GM12878 (cell line): ENCODE data around the gene NEB. TPM values are rescaled to one million over a fixed set of nuclear protein-coding genes. Genes with fewer than 3 reads are reported as not detected.

Source experiments
- ATAC-seq: fragments of 200-7000 bp; cut with Tn5 transposase; 3 replicates; pipeline ENCODE4 v1.9.1; 2020; ENCODE audit warnings: mild to moderate bottlenecking, moderate library complexity
- BruUV-seq: library from RNA; stranded (reverse); fragments of 400-500 nt; replicated peaks from 2 replicates; lab custom pipeline; 2021; lab: Mats Ljungman, UMichigan
- CTCF ChIA-PET: fragments of 300-600 bp; sonication (Branson Sonifier 250); formaldehyde crosslinking; extraction: SDS; loops from one replicate; lab custom pipeline; 2021; ENCODE audit warnings: inconsistent platforms; lab: Yijun Ruan, JAX
- POLR2A ChIA-PET: fragments of 350-600 bp; formaldehyde crosslinking; extraction: SDS; loops from one replicate; lab custom pipeline; 2021; ENCODE audit warnings: inconsistent platforms; lab: Charles Lee
- RAD21 ChIA-PET: fragments of 300-600 bp; sonication (Branson Sonifier 250); formaldehyde crosslinking; loops from one replicate; lab custom pipeline; 2023; ENCODE audit warnings: antibody characterized with exemption; ENCODE audit not compliant: unreplicated experiment; lab: Charles Lee
- SMC1A ChIA-PET: fragments of 300-600 bp; sonication (Branson Sonifier 250); formaldehyde crosslinking; loops from one replicate; lab custom pipeline; 2023; ENCODE audit not compliant: unreplicated experiment, uncharacterized antibody; lab: Charles Lee
- DNase-seq: peaks from one replicate; pipeline ENCODE4 v3.0.0-alpha.2; 2011; ENCODE audit warnings: low read depth, low spot score
- FAIRE-seq: peaks from 3 replicates; lab custom pipeline; 2011; peaks lifted over from hg19 to GRCh38; lab: Jason Lieb, UNC
- H2AFZ ChIP-seq: 2 replicates; pipeline ENCODE4 v1.6.0; 2011; ENCODE audit warnings: low read depth, low read length, control low read depth; ENCODE audit not compliant: control insufficient read depth
- H3K27ac ChIP-seq: 2 replicates; pipeline ENCODE4 v1.5.1; 2011; ENCODE audit warnings: control low read depth; ENCODE audit not compliant: control insufficient read depth, insufficient read depth
- H3K27me3 ChIP-seq, 2 experiments: replicated peaks in 1 of 2; 2 replicates each; pipeline versions ENCODE4 v1.6.0 to v1.6.1; 2011; ENCODE audit warnings: low read length in 1 of 2; ENCODE audit not compliant: control insufficient read depth in 2 of 2, insufficient read depth in 2 of 2
- H3K36me3 ChIP-seq, 2 experiments: 2 replicates each; pipeline ENCODE4 v1.5.1; 2011; ENCODE audit warnings: low read length in 1 of 2; ENCODE audit not compliant: control insufficient read depth in 2 of 2, insufficient read depth in 2 of 2
- H3K4me1 ChIP-seq: 2 replicates; pipeline ENCODE4 v1.6.1; 2011; ENCODE audit warnings: mild to moderate bottlenecking, low read length, moderate library complexity, mixed read lengths; ENCODE audit not compliant: control insufficient read depth, insufficient read depth
- H3K4me2 ChIP-seq: 2 replicates; pipeline ENCODE4 v1.6.0; 2011; ENCODE audit warnings: control low read depth; ENCODE audit not compliant: control insufficient read depth, insufficient read depth
- H3K4me3 ChIP-seq: fragments of 200-600 bp; sonication (generic); 2 replicates; pipeline ENCODE4 v1.5.1; 2016
- H3K79me2 ChIP-seq: 2 replicates; pipeline ENCODE4 v1.6.0; 2011; ENCODE audit warnings: low read length; ENCODE audit not compliant: control insufficient read depth, insufficient read depth
- H3K9ac ChIP-seq: 2 replicates; pipeline ENCODE4 v1.8.0; 2011; ENCODE audit warnings: low read length, control low read depth, mixed read lengths; ENCODE audit not compliant: control insufficient read depth, insufficient read depth
- H3K9me3 ChIP-seq: replicated peaks from 3 replicates; pipeline ENCODE4 v1.5.1; 2011; ENCODE audit warnings: mild to moderate bottlenecking, low read length; ENCODE audit not compliant: control insufficient read depth, insufficient read depth
- H4K20me1 ChIP-seq: 2 replicates; pipeline ENCODE4 v1.6.0; 2011; ENCODE audit not compliant: control insufficient read depth, insufficient read depth
- BACH1 ChIP-seq: fragments of 450-650 bp; IDR thresholded peaks from 2 replicates; pipeline ENCODE4 v1.6.1; 2017; ENCODE audit warnings: mild to moderate bottlenecking, borderline replicate concordance
- BRCA1 ChIP-seq: IDR thresholded peaks from 2 replicates; pipeline ENCODE4 v1.6.1; 2011; ENCODE audit warnings: low read depth, low read length, improper control_type of control experiment
- CHD1 ChIP-seq: IDR thresholded peaks from 2 replicates; pipeline ENCODE4 v1.6.1; 2012; ENCODE audit warnings: low read depth, low read length, improper control_type of control experiment
- CUX1 ChIP-seq: IDR thresholded peaks from 2 replicates; pipeline ENCODE4 v1.6.1; 2012; ENCODE audit warnings: improper control_type of control experiment, low read depth, low read length; ENCODE audit not compliant: insufficient replicate concordance
- IKZF1 ChIP-seq: fragments of 450-650 bp; conservative IDR thresholded peaks from 2 replicates; pipeline ENCODE4 v1.6.1; 2017; ENCODE audit warnings: antibody characterized with exemption, mild to moderate bottlenecking
- KLF5 ChIP-seq: fragments of 450-650 bp; IDR thresholded peaks from 2 replicates; pipeline ENCODE4 v1.6.1; 2014; ENCODE audit warnings: mild to moderate bottlenecking; ENCODE audit not compliant: partially characterized antibody
- LARP7 ChIP-seq: fragments of 450-650 bp; IDR thresholded peaks from 2 replicates; pipeline ENCODE4 v1.6.1; 2017; ENCODE audit warnings: mild to moderate bottlenecking
- MYB ChIP-seq: fragments of 150-350 bp; IDR thresholded peaks from 2 replicates; pipeline ENCODE4 v1.6.1; 2014; ENCODE audit warnings: mild to moderate bottlenecking, low read depth, low read length, borderline replicate concordance
- NR2F1 ChIP-seq: fragments of 450-650 bp; conservative IDR thresholded peaks from 2 replicates; pipeline ENCODE4 v1.6.1; 2017; ENCODE audit warnings: mild to moderate bottlenecking
- RCOR1 ChIP-seq: conservative IDR thresholded peaks from 2 replicates; pipeline ENCODE4 v1.6.1; 2012; ENCODE audit warnings: low read depth, low read length, improper control_type of control experiment
- SREBF1 ChIP-seq: IDR thresholded peaks from 2 replicates; pipeline ENCODE4 v1.6.1; 2012; ENCODE audit warnings: mild to moderate bottlenecking, low read length
- SRF ChIP-seq, 2 experiments: IDR thresholded peaks; 2 replicates each; pipeline ENCODE4 v1.6.1; 2011; ENCODE audit warnings: low read depth in 2 of 2, low read length in 2 of 2, mild to moderate bottlenecking in 1 of 2, moderate library complexity in 1 of 2
- STAT1 ChIP-seq: fragments of 450-650 bp; conservative IDR thresholded peaks from 2 replicates; pipeline ENCODE4 v1.6.1; 2014; ENCODE audit warnings: antibody characterized with exemption, mild to moderate bottlenecking
- ZNF207 ChIP-seq: fragments of 450-650 bp; IDR thresholded peaks from 2 replicates; pipeline ENCODE4 v1.6.1; 2014; ENCODE audit warnings: antibody characterized with exemption, mild to moderate bottlenecking, borderline replicate concordance
- ZNF24 ChIP-seq: fragments of 450-650 bp; IDR thresholded peaks from 2 replicates; pipeline ENCODE4 v1.6.1; 2017; ENCODE audit warnings: antibody characterized with exemption, mild to moderate bottlenecking
- WGBS: methylation state at CpG from one replicate; pipeline ENCODE4 v1.1.6; 2016; ENCODE audit warnings: low lambda C conversion rate; ENCODE audit not compliant: insufficient replicate concordance, insufficient coverage; ENCODE audit errors: missing lambda C conversion rate; 5-methylcytosine and 5-hydroxymethylcytosine counted together
- in situ Hi-C: fragments of 300-500 bp; cut with MboI; formaldehyde crosslinking; loops from 9 replicates; pipeline ENCODE4 v1.14.3; 2018; ENCODE audit warnings: mixed read lengths
- intact Hi-C: fragments of 100-400 bp; cut with micrococcal nuclease; formaldehyde crosslinking; loops from one replicate; pipeline ENCODE4 v1.14.2; 2022; ENCODE audit not compliant: unreplicated experiment
- polyA plus RNA-seq, 11 experiments: library from polyadenylated mRNA; depleted of rRNA in 4 of 11; unstranded in 6 of 11; stranded (reverse) in 5 of 11; fragments of >200 nt; fragmentation: Nextera tagmentation in 4 of 11; fragmentation: Illumina TruSeq in 1 of 11; extraction: Ambion mirVana in 4 of 11; extraction: Trizol in 1 of 11; gene quantifications; 1 replicate in 1 of 11; 2 replicates in 10 of 11; pipeline versions ENCODE4 v1.2.1 to v1.2.3, GENCODE V29; 2011 to 2016; ENCODE audit warnings: inconsistent platforms in 2 of 11, missing spikeins in 2 of 11, low read depth in 1 of 11
- total RNA-seq, 4 experiments: library from RNA; depleted of rRNA in 3 of 4; stranded (reverse); fragments of >200 nt in 3 of 4; fragmentation: Illumina TruSeq in 1 of 4; extraction: Trizol in 1 of 4; gene quantifications; 2 replicates each; pipeline versions ENCODE4 v1.2.1 to v1.2.3, GENCODE V29; 2013 to 2021
- TF ChIP-seq, protein P1 (sequence below): fragments of 450-650 bp; formaldehyde crosslinking; IDR thresholded peaks from 2 replicates; pipeline ENCODE4 v1.4.0; 2020; ENCODE audit warnings: mild to moderate bottlenecking, moderate library complexity

The NEB gene
- total and polyA plus RNA-seq, 10 of the 15 experiments (the other 5 are each of a cell fraction or from before 2014, with no cell fraction given), result 0.04 to 0.77 (median 0.12) TPM

GRCh38 chr2:151627353-151627752 is 106.9 kb downstream of the NEB start:
- CTCF ChIA-PET, result interaction anchor here (1.3 kb wide), 1 partner anchor 23 kb away, joined by 4 read pairs; no protein-coding TSS in a partner anchor
- intact Hi-C loops (no loop called here), in situ Hi-C loops (no loop called here)
- BruUV-seq, result no TSS peak
- DNase-seq, result no peak
- FAIRE-seq, result no peak
- H3K27ac ChIP-seq, result no peak overlapping the region
- POLR2A ChIA-PET, result interaction anchor here (0.6 kb wide), 1 partner anchor 10 kb away, joined by 3 read pairs; no protein-coding TSS in a partner anchor
- SMC1A ChIA-PET, result no interaction called here
- H3K4me3 ChIP-seq, result no peak overlapping the region
- ATAC-seq, result no peak
- H3K27me3 ChIP-seq, result no peaks in the 10 kb centered on the region; a peak in 1 of 4 replicates
- no peak overlapping the region for H2AFZ ChIP-seq
- WGBS, result 56% methylated on average over 6 of the region's 6 CpGs
- no peak for TF ChIP-seq BACH1
- no peak for TF ChIP-seq NR2F1
- TF ChIP-seq SREBF1, result no peak
- no peak for TF ChIP-seq SRF (IDR thresholded peaks at IDR 0.05; ENCODE audit: low read depth in 2 of 2, low read length in 2 of 2)
- TF ChIP-seq BRCA1, result no peak
- no peak for TF ChIP-seq CHD1
- TF ChIP-seq RCOR1, result no peak
- TF ChIP-seq LARP7, result no peak
- no peak for TF ChIP-seq CUX1
- no peak for TF ChIP-seq ZNF207
- no peak for TF ChIP-seq MYB
- TF ChIP-seq KLF5, result no peak
- no peak for TF ChIP-seq STAT1
- TF ChIP-seq ZNF24, result no peak
- TF ChIP-seq IKZF1, result no peak
- TF ChIP-seq, protein P1, sequence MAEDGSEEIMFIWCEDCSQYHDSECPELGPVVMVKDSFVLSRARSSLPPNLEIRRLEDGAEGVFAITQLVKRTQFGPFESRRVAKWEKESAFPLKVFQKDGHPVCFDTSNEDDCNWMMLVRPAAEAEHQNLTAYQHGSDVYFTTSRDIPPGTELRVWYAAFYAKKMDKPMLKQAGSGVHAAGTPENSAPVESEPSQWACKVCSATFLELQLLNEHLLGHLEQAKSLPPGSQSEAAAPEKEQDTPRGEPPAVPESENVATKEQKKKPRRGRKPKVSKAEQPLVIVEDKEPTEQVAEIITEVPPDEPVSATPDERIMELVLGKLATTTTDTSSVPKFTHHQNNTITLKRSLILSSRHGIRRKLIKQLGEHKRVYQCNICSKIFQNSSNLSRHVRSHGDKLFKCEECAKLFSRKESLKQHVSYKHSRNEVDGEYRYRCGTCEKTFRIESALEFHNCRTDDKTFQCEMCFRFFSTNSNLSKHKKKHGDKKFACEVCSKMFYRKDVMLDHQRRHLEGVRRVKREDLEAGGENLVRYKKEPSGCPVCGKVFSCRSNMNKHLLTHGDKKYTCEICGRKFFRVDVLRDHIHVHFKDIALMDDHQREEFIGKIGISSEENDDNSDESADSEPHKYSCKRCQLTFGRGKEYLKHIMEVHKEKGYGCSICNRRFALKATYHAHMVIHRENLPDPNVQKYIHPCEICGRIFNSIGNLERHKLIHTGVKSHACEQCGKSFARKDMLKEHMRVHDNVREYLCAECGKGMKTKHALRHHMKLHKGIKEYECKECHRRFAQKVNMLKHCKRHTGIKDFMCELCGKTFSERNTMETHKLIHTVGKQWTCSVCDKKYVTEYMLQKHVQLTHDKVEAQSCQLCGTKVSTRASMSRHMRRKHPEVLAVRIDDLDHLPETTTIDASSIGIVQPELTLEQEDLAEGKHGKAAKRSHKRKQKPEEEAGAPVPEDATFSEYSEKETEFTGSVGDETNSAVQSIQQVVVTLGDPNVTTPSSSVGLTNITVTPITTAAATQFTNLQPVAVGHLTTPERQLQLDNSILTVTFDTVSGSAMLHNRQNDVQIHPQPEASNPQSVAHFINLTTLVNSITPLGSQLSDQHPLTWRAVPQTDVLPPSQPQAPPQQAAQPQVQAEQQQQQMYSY (CRISPR knock-in tag), result no peak
- no peaks in the 10 kb centered on the region for H4K20me1 ChIP-seq
- RAD21 ChIA-PET, result no interaction called here
- H3K9me3 ChIP-seq, result no peaks in the 10 kb centered on the region
- no peaks in the 10 kb centered on the region for H3K79me2 ChIP-seq
- H3K4me2 ChIP-seq, result no peak overlapping the region
- H3K4me1 ChIP-seq, result no peaks in the 10 kb centered on the region
- H3K9ac ChIP-seq, result no peak overlapping the region
- no peaks in the 10 kb centered on the region for H3K36me3 ChIP-seq
